Measurements from ENCODE around the gene RGN.
"Not testable (repeated sequence)": the region's sequence is repeated elsewhere in the genome, so short reads cannot be mapped to it uniquely, and the experiment has no call there.

Gene RGN

DNA sequence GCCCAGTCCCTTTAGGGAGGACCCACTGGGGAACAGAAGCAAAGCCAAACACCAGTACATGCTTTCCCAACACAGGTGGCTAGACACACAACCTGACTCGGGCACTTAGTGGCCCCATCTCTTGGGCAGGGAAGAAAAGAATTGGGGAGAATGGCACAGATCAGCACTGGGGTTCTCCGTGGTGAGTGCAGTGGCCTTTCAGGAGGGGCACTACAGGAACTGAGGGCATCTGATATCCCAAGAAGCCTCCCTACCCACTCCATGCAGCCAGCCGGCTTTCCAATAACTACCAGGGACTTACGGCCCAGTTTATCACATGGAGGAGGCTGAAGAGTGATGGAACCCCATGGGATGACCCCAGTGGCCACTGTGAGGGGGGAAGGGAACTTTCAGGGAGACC lies 23.0 kb downstream of the RGN start:
- no peak overlapping the region for H3K4me3 ChIP-seq (ENCODE audit: low read depth, low read length)
- no peak for DNase-seq (ENCODE audit: low read depth)
- TF ChIP-seq MYC (IDR thresholded peaks at IDR 0.05; ENCODE audit: low read depth, low read length), result no peak
- TF ChIP-seq CTCF (IDR thresholded peaks at IDR 0.05; ENCODE audit: low read depth, low read length), result no peak
- TF ChIP-seq POLR2A (IDR thresholded peaks at IDR 0.05; ENCODE audit: extremely low read depth, insufficient read length), result no peak
- TF ChIP-seq, protein P1, sequence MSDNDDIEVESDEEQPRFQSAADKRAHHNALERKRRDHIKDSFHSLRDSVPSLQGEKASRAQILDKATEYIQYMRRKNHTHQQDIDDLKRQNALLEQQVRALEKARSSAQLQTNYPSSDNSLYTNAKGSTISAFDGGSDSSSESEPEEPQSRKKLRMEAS (IDR thresholded peaks at IDR 0.05; ENCODE audit: low read depth, low read length), result no peak

- not testable (repeated sequence) for H3K4me3 ChIP-seq (ENCODE audit: low read depth, low read length); DNase-seq (ENCODE audit: low read depth)
These were observed 32.8 kb downstream of the RGN start for GRCh38 chrX:47110936-47111615.

DNA sequence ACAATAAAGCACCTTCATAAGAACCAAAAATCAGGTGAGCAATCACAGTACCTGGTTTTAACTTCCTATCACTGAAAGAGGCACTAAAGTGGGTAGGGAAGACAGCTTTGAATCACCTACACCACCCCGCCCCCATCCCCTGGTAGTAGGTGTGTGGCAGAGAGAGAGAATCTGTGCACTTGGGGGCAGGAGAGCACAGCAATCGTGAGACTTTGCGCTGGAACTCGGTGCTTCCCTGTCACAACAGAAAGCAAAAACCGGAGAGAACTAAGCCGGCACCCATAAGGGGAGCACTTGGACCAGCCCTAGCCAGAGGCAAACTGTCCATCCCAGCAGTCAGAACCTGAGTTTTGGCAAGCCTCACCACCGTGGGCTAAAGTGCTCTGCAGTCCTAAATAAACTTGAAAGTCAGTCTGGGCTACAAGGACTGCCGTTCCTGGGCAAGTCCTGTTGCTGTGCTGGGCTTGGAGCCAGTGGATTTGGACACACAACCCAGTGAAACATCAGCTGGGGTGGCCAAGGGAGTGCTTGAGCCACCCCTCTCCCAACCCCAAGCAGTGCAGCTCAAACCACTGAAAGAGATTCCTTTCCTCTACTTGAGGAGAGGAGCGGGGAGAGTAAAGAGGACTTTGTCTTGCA lies 34.2 kb downstream of the RGN start:
- no peak for DNase-seq (ENCODE audit: low read depth)
- H3K4me3 ChIP-seq (ENCODE audit: low read depth, low read length), result no peak overlapping the region
- TF ChIP-seq MYC (IDR thresholded peaks at IDR 0.05; ENCODE audit: low read depth, low read length), result no peak
- TF ChIP-seq, protein P1 (IDR thresholded peaks at IDR 0.05; ENCODE audit: low read depth, low read length), result no peak
- no peak for TF ChIP-seq POLR2A (IDR thresholded peaks at IDR 0.05; ENCODE audit: extremely low read depth, insufficient read length)
- TF ChIP-seq CTCF (IDR thresholded peaks at IDR 0.05; ENCODE audit: low read depth, low read length), result no peak

GRCh38 chrX:47116551-47117110 lies 38.4 kb downstream of the RGN start:
- not testable (repeated sequence) for H3K4me3 ChIP-seq (ENCODE audit: low read depth, low read length); DNase-seq (ENCODE audit: low read depth)

DNA sequence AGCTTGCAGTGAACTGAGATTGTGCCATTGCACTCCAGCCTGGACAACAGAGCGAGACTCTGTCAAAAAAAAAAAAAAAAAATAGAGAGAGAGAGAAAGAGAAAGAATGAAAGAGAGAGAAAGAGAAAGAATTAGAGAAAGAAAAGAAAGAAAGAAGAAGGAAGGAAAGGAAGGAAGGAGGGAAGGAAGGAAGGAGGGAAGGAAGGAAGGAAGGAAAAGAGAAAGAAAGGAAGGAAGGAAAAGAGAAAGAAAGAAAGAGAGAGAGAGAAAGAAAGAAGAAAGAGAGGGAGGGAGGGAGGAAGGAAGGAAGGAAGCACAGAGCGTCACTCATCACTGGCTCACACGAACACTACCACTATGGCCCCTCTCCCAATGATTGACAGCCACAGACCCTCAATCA lies 46.2 kb downstream of the RGN start:
- DNase-seq (ENCODE audit: low read depth), result not testable (repeated sequence)

GRCh38 chrX:47129157-47129898 lies 51.1 kb downstream of the RGN start:
- TF ChIP-seq, protein P1 (IDR thresholded peaks at IDR 0.05; ENCODE audit: low read depth, low read length), result 0 out of 2 replicates have a peak, but pooled peaks have one; percentile 47
- peak; percentile 60 for TF ChIP-seq POLR2A (IDR thresholded peaks at IDR 0.05; ENCODE audit: extremely low read depth, insufficient read length)
- peak; percentile 68; the same call in 1 of the 2 replicates for TF ChIP-seq MYC (IDR thresholded peaks at IDR 0.05; ENCODE audit: low read depth, low read length)
- no peak for TF ChIP-seq CTCF (IDR thresholded peaks at IDR 0.05; ENCODE audit: low read depth, low read length)
- H3K4me3 ChIP-seq (ENCODE audit: low read depth, low read length), result peak overlapping the region; percentile 63
- DNase-seq (ENCODE audit: low read depth), result peak; percentile 94

More for the DNA sequence above, 46.2 kb downstream of the RGN start:
- H3K4me3 ChIP-seq (ENCODE audit: low read depth, low read length), result not testable (repeated sequence)

GRCh38 chrX:47129899-47130358 lies 51.7 kb downstream of the RGN start:
- TF ChIP-seq, protein P1 (IDR thresholded peaks at IDR 0.05; ENCODE audit: low read depth, low read length), result no peak
- TF ChIP-seq POLR2A (IDR thresholded peaks at IDR 0.05; ENCODE audit: extremely low read depth, insufficient read length) (no peak), CTCF (IDR thresholded peaks at IDR 0.05; ENCODE audit: low read depth, low read length) (no peak), MYC (IDR thresholded peaks at IDR 0.05; ENCODE audit: low read depth, low read length) (no peak)

More at GRCh38 chrX:47129899-47130358, 51.7 kb downstream of the RGN start:
- peak overlapping the region; percentile 63 for H3K4me3 ChIP-seq (ENCODE audit: low read depth, low read length)
- no peak for DNase-seq (ENCODE audit: low read depth)
